Measurements from ENCODE around the gene SMAD6.

DNA sequence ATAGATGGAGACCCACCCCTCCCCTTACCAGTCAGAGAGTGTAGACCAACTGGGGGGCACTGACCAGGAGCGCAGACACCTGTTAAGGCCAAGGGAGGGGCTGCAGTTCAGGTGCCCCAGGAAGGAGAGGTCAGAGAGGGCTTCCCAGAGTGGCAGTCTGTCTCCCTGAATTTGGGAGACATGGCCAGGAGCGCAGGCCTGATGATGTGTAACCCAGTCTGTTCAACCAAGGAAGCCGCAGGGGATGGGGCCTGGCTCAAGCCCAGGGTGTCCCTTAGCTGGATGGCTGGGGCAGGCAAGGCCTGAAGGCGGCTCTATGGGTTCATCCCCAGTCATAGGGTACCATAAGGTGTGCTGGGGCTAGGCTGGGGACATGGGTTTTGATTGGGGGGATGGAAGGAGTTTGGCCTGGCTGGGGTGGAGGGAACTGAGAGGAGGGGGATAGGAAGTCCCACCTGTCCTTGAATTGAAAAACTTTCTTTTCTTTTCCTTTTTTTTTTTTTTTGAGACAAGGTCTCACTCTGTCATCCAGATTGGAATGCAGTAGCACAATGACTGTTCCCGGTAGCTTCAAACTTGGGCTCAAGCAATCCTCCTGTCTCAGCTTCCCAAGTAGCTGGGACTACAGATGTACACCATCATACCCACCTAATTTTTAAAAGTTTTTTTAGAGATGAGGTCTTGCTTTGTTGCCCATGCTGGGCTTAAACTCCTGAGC is 75.7 kb downstream of the SMAD6 start:
- TF ChIP-seq EZH2 (optimal IDR thresholded peaks at IDR 0.05; ENCODE audit: low read depth, low read length) (no peak), CTCF (IDR thresholded peaks at IDR 0.05; ENCODE audit: low read length) (no peak)

Data from MM.1S (cell line).